ENCODE measurements around the gene CDK14. TPM values are rescaled to one million over a fixed set of nuclear protein-coding genes. Genes with fewer than 3 reads are reported as not detected.

The CDK14 gene
- polyA plus RNA-seq, 1 donor from 2014 or later, result 25.1 TPM

GRCh38 chr7:90723233-90723632 lies 127.1 kb downstream of the CDK14 start:
- Histone ChIP-seq H2AFZ (ENCODE audit: low read depth, low read length) (no peak overlapping the region), H3K4me2 (ENCODE audit: low read length) (no peak overlapping the region), H3K9me3 (ENCODE audit: low read length) (no peaks in the 10 kb centered on the region), H4K20me1 (ENCODE audit: insufficient read depth) (no peaks in the 10 kb centered on the region), H3K9ac (ENCODE audit: low read length) (no peak overlapping the region), H3F3A (ENCODE audit: insufficient read depth, low read length, poor library complexity, severe bottlenecking) (no peaks in the 10 kb centered on the region), H3K9me2 (ENCODE audit: insufficient read depth, low read length) (no peaks in the 10 kb centered on the region), H3K36me3 (ENCODE audit: insufficient read depth, low read length) (no peaks in the 10 kb centered on the region), H3K4me3 (ENCODE audit: low read length) (no peak overlapping the region), H3K27me3 (ENCODE audit: insufficient read depth, low read depth, low read length) (no peaks in the 10 kb centered on the region), H3K79me2 (replicated peaks; ENCODE audit: insufficient read depth, low read length) (no peaks in the 10 kb centered on the region), H3K27ac (ENCODE audit: low read length) (no peak overlapping the region)
- TF ChIP-seq EP300 (conservative IDR thresholded peaks at IDR 0.05; ENCODE audit: poor library complexity, severe bottlenecking) (no peak), TAF1 (IDR thresholded peaks at IDR 0.05; ENCODE audit: low read depth) (no peak), EZH2 (IDR thresholded peaks at IDR 0.05; ENCODE audit: borderline replicate concordance, insufficient read depth, low read length, poor library complexity, severe bottlenecking) (no peak), POLR2AphosphoS5 (IDR thresholded peaks at IDR 0.05) (no peak), RAD21 (conservative IDR thresholded peaks at IDR 0.05) (no peak), CTCF (IDR thresholded peaks at IDR 0.05; ENCODE audit: poor library complexity, severe bottlenecking) (no peak), SMC3 (conservative IDR thresholded peaks at IDR 0.05; ENCODE audit: poor library complexity) (no peak), MXI1 (conservative IDR thresholded peaks at IDR 0.05; ENCODE audit: poor library complexity, severe bottlenecking) (no peak), REST (IDR thresholded peaks at IDR 0.05; ENCODE audit: borderline replicate concordance) (no peak)

- no peak for TF ChIP-seq EZH2 (IDR thresholded peaks at IDR 0.05; ENCODE audit: borderline replicate concordance, insufficient read depth, low read length, poor library complexity, severe bottlenecking)
- no peak for TF ChIP-seq RAD21 (conservative IDR thresholded peaks at IDR 0.05)
- TF ChIP-seq SMC3 (conservative IDR thresholded peaks at IDR 0.05; ENCODE audit: poor library complexity), result no peak
- TF ChIP-seq CTCF (IDR thresholded peaks at IDR 0.05; ENCODE audit: poor library complexity, severe bottlenecking), result no peak
- TF ChIP-seq TAF1 (IDR thresholded peaks at IDR 0.05; ENCODE audit: low read depth), result no peak
- TF ChIP-seq MXI1 (conservative IDR thresholded peaks at IDR 0.05; ENCODE audit: poor library complexity, severe bottlenecking), result no peak
- TF ChIP-seq POLR2AphosphoS5 (IDR thresholded peaks at IDR 0.05), result no peak
- no peak for TF ChIP-seq EP300 (conservative IDR thresholded peaks at IDR 0.05; ENCODE audit: poor library complexity, severe bottlenecking)
- no peak for TF ChIP-seq REST (IDR thresholded peaks at IDR 0.05; ENCODE audit: borderline replicate concordance)
- no peak overlapping the region for H2AFZ ChIP-seq (ENCODE audit: low read depth, low read length)
- H3F3A ChIP-seq (ENCODE audit: insufficient read depth, low read length, poor library complexity, severe bottlenecking), result no peaks in the 10 kb centered on the region
Observed at GRCh38 chr7:90723866-90724265, 127.7 kb downstream of the CDK14 start.

More at GRCh38 chr7:90723866-90724265, 127.7 kb downstream of the CDK14 start:
- Histone ChIP-seq H3K79me2 (replicated peaks; ENCODE audit: insufficient read depth, low read length) (no peaks in the 10 kb centered on the region), H3K9me2 (ENCODE audit: insufficient read depth, low read length) (no peaks in the 10 kb centered on the region), H4K20me1 (ENCODE audit: insufficient read depth) (no peaks in the 10 kb centered on the region), H3K9me3 (ENCODE audit: low read length) (no peaks in the 10 kb centered on the region), H3K9ac (ENCODE audit: low read length) (no peak overlapping the region), H3K36me3 (ENCODE audit: insufficient read depth, low read length) (no peaks in the 10 kb centered on the region), H3K4me2 (ENCODE audit: low read length) (no peak overlapping the region), H3K27ac (ENCODE audit: low read length) (no peak overlapping the region), H3K27me3 (ENCODE audit: insufficient read depth, low read depth, low read length) (no peaks in the 10 kb centered on the region), H3K4me3 (ENCODE audit: low read length) (no peak overlapping the region)
